Islet precursor cell (in vitro differentiated cells): ENCODE measurements around the gene OTUB1.
"Not testable (repeated sequence)": the region's sequence is repeated elsewhere in the genome, so short reads cannot be mapped to it uniquely, and the experiment has no call there.

Experiments used
- DNase-seq: peaks from one replicate; pipeline ENCODE4 v3.0.0-alpha.2; 2018

OTUB1 gene

GRCh38 chr11:63986156-63986931, at the start of gene OTUB1:
Gene OTUB1 (plus strand): TSS chr11:63986438. CDS start chr11:63986457, 19 bp downstream.
- peak; percentile 98 for DNase-seq

GRCh38 chr11:63937713-63938478, 48.3 kb upstream of the OTUB1 start:
- peak; percentile 66 for DNase-seq

- DNase-seq: peak; percentile 99
Measured at GRCh38 chr11:63938479-63939396, 47.5 kb upstream of the OTUB1 start, which contains the start of gene NAA40. Gene NAA40 (plus strand): TSS chr11:63939002. CDS start chr11:63939097, 95 bp downstream.

GRCh38 chr11:63939397-63939891, 46.8 kb upstream of the OTUB1 start:
- no peak for DNase-seq

- DNase-seq: no peak
Measured at GRCh38 chr11:63940786-63941185, 45.5 kb upstream of the OTUB1 start.

- DNase-seq: no peak
Measured at GRCh38 chr11:63941901-63942300, 44.3 kb upstream of the OTUB1 start.

- DNase-seq: no peak
Measured at GRCh38 chr11:63942803-63943202, 43.4 kb upstream of the OTUB1 start.

- DNase-seq: no peak
Measured at GRCh38 chr11:63944987-63945386, 41.3 kb upstream of the OTUB1 start.

- DNase-seq: peak; percentile 82
Measured at GRCh38 chr11:63945477-63946163, 40.6 kb upstream of the OTUB1 start.

GRCh38 chr11:63951779-63952536, 34.3 kb upstream of the OTUB1 start:
- DNase-seq: no peak

GRCh38 chr11:63952570-63952969, 33.7 kb upstream of the OTUB1 start:
- DNase-seq: no peak

GRCh38 chr11:63958008-63958407, 28.2 kb upstream of the OTUB1 start:
- no peak for DNase-seq

- peak; percentile 67 for DNase-seq
Measured at GRCh38 chr11:63961608-63962412, 24.4 kb upstream of the OTUB1 start.

- not testable (repeated sequence) for DNase-seq
Measured at GRCh38 chr11:63963895-63964294, 22.3 kb upstream of the OTUB1 start.

GRCh38 chr11:63966444-63966843, 19.8 kb upstream of the OTUB1 start:
- DNase-seq: no peak

GRCh38 chr11:63969461-63969860, 16.8 kb upstream of the OTUB1 start:
- DNase-seq: no peak

GRCh38 chr11:63970902-63971301, 15.3 kb upstream of the OTUB1 start:
- DNase-seq: no peak

- not testable (repeated sequence) for DNase-seq
Measured at GRCh38 chr11:63973912-63974258, 12.4 kb upstream of the OTUB1 start.

GRCh38 chr11:63974259-63975143, 11.7 kb upstream of the OTUB1 start, which contains the start of gene COX8A:
Gene COX8A (plus strand): TSS chr11:63974620. CDS start chr11:63974681, 61 bp downstream.
- peak; percentile 99 for DNase-seq
